ENCODE measurements around the gene DHRS12. TPM values are rescaled to one million over a fixed set of nuclear protein-coding genes. Genes with fewer than 3 reads are reported as not detected.

DHRS12 gene
- total RNA-seq, 1 donor from 2014 or later, result 17.3 TPM

GRCh38 chr13:51822106-51822815, 18.3 kb upstream of the DHRS12 start:
- no peak for TF ChIP-seq CTCF (IDR thresholded peaks at IDR 0.05; ENCODE audit: unreplicated experiment)
- no peak overlapping the region for H3K27ac Mint-ChIP-seq
- peaks cover 21% of the 10 kb centered on the region for H3K4me1 Mint-ChIP-seq
- H3K9me3 Mint-ChIP-seq, result no peaks in the 10 kb centered on the region
- no peak for DNase-seq (ENCODE audit: low spot score in 2 of 2, unreplicated experiment in 2 of 2)
- H3K36me3 Mint-ChIP-seq, result no peaks in the 10 kb centered on the region
- no peak overlapping the region for H3K4me3 Mint-ChIP-seq
- H3K27me3 Mint-ChIP-seq (ENCODE audit: low read depth), result peaks cover 21% of the 10 kb centered on the region

GRCh38 chr13:51821606-51822005, 17.6 kb upstream of the DHRS12 start:
- H3K27ac Mint-ChIP-seq, result no peak overlapping the region
- H3K36me3 Mint-ChIP-seq, result no peaks in the 10 kb centered on the region
- no peaks in the 10 kb centered on the region for H3K9me3 Mint-ChIP-seq
- no peak overlapping the region for H3K4me3 Mint-ChIP-seq
- no peak for DNase-seq (ENCODE audit: low spot score in 2 of 2, unreplicated experiment in 2 of 2)
- TF ChIP-seq CTCF (IDR thresholded peaks at IDR 0.05; ENCODE audit: unreplicated experiment), result no peak
- peaks cover 25% of the 10 kb centered on the region for H3K27me3 Mint-ChIP-seq (ENCODE audit: low read depth)
- peaks cover 15% of the 10 kb centered on the region for H3K4me1 Mint-ChIP-seq

GRCh38 chr13:51820016-51820597, 16.1 kb upstream of the DHRS12 start:
- no peak for TF ChIP-seq CTCF (IDR thresholded peaks at IDR 0.05; ENCODE audit: unreplicated experiment)
- peaks cover 9% of the 10 kb centered on the region for H3K4me1 Mint-ChIP-seq
- H3K27ac Mint-ChIP-seq, result no peak overlapping the region
- no peak overlapping the region for H3K4me3 Mint-ChIP-seq
- no peaks in the 10 kb centered on the region for H3K9me3 Mint-ChIP-seq
- DNase-seq (ENCODE audit: low spot score in 2 of 2, unreplicated experiment in 2 of 2), result no peak
- peaks cover 31% of the 10 kb centered on the region for H3K27me3 Mint-ChIP-seq (ENCODE audit: low read depth)
- H3K36me3 Mint-ChIP-seq, result no peaks in the 10 kb centered on the region

GRCh38 chr13:51819544-51819943, 15.6 kb upstream of the DHRS12 start:
- Mint-ChIP-seq H3K27ac (no peak overlapping the region), H3K4me3 (no peak overlapping the region), H3K36me3 (no peaks in the 10 kb centered on the region), H3K9me3 (no peaks in the 10 kb centered on the region), H3K27me3 (ENCODE audit: low read depth) (peaks cover 31% of the 10 kb centered on the region), H3K4me1 (peaks cover 10% of the 10 kb centered on the region)
- TF ChIP-seq CTCF (IDR thresholded peaks at IDR 0.05; ENCODE audit: unreplicated experiment), result no peak
- DNase-seq (ENCODE audit: low spot score in 2 of 2, unreplicated experiment in 2 of 2), result no peak

- no peaks in the 10 kb centered on the region for H3K9me3 Mint-ChIP-seq
- H3K36me3 Mint-ChIP-seq, result no peaks in the 10 kb centered on the region
- DNase-seq (ENCODE audit: low spot score in 2 of 2, unreplicated experiment in 2 of 2), result no peak
- H3K27ac Mint-ChIP-seq, result no peak overlapping the region
- TF ChIP-seq CTCF (IDR thresholded peaks at IDR 0.05; ENCODE audit: unreplicated experiment), result no peak
- H3K27me3 Mint-ChIP-seq (ENCODE audit: low read depth), result peaks cover 31% of the 10 kb centered on the region
- peaks cover 10% of the 10 kb centered on the region for H3K4me1 Mint-ChIP-seq
- no peak overlapping the region for H3K4me3 Mint-ChIP-seq
These were observed 15.0 kb upstream of the DHRS12 start for GRCh38 chr13:51818781-51819511.

Measured in mesothelial cell of epicardium (in vitro differentiated cells).